Measurements from ENCODE around the gene NCOA7.

Gene NCOA7

DNA sequence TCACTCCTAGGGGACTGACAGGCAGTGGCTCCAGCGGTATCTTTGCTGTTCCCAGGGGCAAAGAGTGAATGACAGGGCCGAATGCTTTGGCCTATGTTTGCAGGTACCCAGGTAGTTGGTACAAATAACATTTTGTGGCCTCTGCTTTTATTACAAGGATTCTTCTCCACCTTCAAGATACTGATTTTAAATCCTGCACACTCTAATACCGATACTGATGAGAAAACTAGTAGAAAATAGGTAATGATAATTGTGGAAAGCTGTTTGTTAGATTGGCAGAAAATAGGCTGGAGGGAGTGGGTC, 166.6 kb downstream of the NCOA7 start:
- no peak for TF ChIP-seq CTCF (IDR thresholded peaks at IDR 0.05)

- TF ChIP-seq CTCF (IDR thresholded peaks at IDR 0.05): no peak
Measured at GRCh38 chr6:125957845-125958244, 167.1 kb downstream of the NCOA7 start.

- TF ChIP-seq CTCF (IDR thresholded peaks at IDR 0.05): no peak
Measured at GRCh38 chr6:125959041-125959440, 168.3 kb downstream of the NCOA7 start.

DNA sequence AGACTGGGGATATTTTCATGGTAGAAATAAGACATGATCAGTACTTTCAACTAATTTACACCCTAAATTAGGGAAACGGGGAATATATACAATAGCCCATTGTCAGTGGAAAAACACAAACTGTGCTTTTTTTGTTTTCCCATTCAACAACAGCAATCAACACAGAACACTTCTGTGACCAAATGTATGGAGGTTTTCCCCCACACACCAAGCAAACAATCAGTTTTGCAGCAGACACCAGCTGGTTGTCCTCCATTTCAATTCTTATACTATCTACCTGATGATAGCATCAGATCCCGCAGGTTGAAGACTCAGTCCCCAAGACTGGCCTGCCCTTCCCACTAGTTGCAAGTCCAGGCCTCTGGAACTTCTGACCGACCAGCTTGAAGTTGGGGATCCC, 170.4 kb downstream of the NCOA7 start:
- no peak for TF ChIP-seq CTCF (IDR thresholded peaks at IDR 0.05)

DNA sequence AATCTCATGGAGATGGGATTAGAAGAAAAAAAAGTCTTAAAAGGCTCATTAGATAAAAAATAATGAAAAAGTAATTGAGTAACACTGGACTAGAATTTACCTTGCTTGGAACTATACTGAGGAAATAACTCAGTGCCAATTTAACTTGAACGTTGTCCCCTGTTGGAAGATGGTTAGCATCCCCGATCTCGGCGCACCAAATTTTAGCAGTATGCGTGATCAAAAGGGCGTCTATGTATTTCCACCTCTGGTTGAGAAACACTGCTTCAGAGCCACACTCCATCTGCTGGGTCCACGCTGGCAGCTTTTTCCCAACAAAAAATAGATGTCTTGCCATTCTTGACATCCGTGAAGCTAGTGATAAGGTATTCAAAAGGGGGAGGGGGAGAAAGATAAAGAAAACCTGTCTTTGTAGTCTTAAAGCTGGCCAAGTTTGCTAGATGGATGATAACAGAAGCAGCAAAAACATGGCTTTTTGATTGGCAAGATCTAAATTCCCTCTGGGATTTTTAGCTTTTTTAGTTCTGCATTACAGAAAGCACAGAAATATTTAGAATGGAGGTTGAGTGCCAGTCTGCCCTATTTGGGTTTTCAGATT, 172.2 kb downstream of the NCOA7 start:
- TF ChIP-seq CTCF (IDR thresholded peaks at IDR 0.05): no peak

- no peak for TF ChIP-seq CTCF (IDR thresholded peaks at IDR 0.05)
Measured at GRCh38 chr6:125963817-125964216, 173.1 kb downstream of the NCOA7 start.

GRCh38 chr6:125966569-125966968, 175.8 kb downstream of the NCOA7 start:
- no peak for TF ChIP-seq CTCF (IDR thresholded peaks at IDR 0.05)

DNA sequence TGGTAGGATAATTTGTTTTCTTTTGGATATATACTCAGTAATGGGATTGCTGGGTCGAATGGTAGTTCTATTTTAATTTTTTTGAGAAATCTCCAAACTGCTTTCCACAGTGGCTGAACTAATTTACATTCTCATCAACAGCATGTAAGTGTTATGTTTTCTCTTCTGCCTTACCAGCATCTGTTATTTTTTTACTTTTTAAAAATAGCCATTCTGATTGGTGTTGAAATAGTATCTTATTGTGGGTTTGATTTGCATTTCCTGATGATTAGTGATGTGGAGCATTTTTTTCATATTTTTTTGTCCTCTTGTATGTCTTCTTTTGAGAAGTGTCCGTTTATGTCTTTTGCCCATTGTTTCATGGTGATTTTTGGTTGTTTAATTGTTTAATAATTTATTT, 177.7 kb downstream of the NCOA7 start:
- no peak for TF ChIP-seq CTCF (IDR thresholded peaks at IDR 0.05)
